Measurements from ENCODE around the gene NOD2.

- TF ChIP-seq CTCF (conservative IDR thresholded peaks at IDR 0.05 in 1 of 2, IDR thresholded peaks at IDR 0.05 in 1 of 2; ENCODE audit: extremely low read depth in 1 of 2, insufficient read depth in 1 of 2, low read depth in 1 of 2, low read length in 2 of 2) = no peak
- TF ChIP-seq EZH2 (IDR thresholded peaks at IDR 0.05; ENCODE audit: borderline replicate concordance, low read length) = no peak
Observed at GRCh38 chr16:50652836-50653425, 40.5 kb upstream of the NOD2 start.

Data from mammary epithelial cell (primary cell).